ENCODE measurements around the gene RAB14. TPM values are rescaled to one million over a fixed set of nuclear protein-coding genes. Genes with fewer than 3 reads are reported as not detected.

The RAB14 gene
- polyA plus RNA-seq, 1 donor from 2014 or later = 35.7 TPM

DNA sequence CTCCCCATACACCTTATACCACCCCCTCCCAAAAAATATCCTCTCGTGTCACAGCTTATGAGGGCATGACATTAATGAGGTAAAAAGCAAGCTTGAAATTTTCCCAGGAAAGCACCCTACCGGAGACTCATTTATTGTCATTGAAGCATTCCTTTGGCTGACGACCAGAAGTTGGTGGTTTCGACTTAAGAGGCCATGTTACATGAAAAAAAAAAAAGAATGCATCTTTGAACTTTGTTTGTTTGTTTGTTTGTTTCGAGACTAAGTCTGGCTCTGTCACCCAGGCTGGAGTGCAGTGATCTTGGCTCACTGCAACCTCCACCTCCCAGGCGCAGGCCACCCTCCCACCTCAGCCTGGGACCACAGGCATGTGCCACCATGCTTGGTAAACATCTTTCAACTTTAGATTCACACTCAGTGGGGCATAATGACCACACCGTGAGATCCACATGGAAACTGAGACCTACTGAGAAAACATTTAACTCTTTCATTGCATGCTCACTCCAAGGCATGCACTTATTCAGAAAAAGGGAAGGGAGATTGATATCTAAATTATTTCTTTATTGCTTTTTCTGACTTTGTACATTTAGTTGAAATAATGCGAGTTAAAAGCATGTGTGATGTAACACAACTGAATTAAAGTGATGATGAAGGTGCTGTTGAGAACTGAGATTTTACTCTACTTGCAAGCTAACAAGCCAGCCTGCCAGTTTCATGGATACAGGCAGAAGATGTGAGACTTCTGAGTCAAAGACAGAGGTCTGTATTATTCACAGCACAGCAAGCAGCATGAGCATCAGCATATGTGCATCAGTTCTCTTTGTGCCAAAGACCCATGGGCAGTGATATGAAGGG is 5.1 kb upstream of the RAB14 start:
- Mint-ChIP-seq H3K4me3 (peak overlapping the region; percentile 60 to 90 (median 77)), H3K4me1 (peaks cover 24 to 36% (median 35%) of the 10 kb centered on the region in 3 donors), H3K9me3 (no peaks in the 10 kb centered on the region), H3K36me3 (no peaks in the 10 kb centered on the region), H3K27me3 (no peaks in the 10 kb centered on the region), H3K27ac (peak overlapping the region; percentile 43 to 94 (median 50))

DNA sequence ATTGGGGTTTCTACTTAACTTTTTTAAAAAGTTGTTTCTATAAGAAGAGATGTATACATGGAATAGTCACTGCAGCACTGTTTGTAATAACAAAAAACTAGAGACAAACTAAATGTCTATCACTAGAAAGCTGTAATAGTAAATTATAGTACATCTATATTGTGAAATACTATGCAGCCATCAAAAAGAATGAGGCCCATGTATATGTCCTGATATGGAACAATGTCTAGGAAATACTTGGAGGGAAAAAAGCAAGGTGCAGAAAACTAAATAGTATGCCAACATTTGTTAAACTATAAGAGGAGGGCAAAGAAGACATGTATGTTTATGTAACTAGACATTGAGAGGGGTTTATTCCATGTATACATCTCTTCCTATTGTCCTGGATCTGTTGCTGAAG is 2.9 kb upstream of the RAB14 start:
- Mint-ChIP-seq H3K27ac (peak overlapping the region in 1 of 3 donors; percentile 72), H3K4me1 (peaks cover 29 to 44% (median 37%) of the 10 kb centered on the region in 3 donors), H3K9me3 (no peaks in the 10 kb centered on the region), H3K27me3 (no peaks in the 10 kb centered on the region), H3K36me3 (no peaks in the 10 kb centered on the region), H3K4me3 (peak overlapping the region in 2 of 4 donors; percentile 27 to 65)

DNA sequence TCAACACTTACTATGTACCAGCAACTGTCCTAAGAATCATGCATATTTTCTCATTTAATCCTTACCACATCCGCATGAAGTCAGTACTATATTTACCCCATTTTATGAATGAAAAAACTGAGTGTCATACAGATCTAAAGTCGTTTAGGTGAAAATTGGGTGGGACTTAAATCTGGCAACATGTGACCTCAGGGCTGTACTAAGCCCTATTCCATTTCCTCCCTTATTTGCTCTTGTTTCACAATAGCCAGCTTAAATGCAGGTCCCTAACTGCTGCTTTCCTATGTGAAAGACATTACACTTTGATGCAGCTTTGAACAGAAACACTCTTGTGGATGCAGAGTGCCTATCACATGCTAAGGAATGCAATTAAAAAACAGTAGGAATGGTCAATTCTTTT is 2.5 kb upstream of the RAB14 start:
- Mint-ChIP-seq H3K27me3 (no peaks in the 10 kb centered on the region), H3K4me1 (peaks cover 34 to 49% (median 40%) of the 10 kb centered on the region in 3 donors), H3K4me3 (peak overlapping the region in 1 of 4 donors; percentile 65), H3K36me3 (no peaks in the 10 kb centered on the region), H3K9me3 (no peaks in the 10 kb centered on the region), H3K27ac (peak overlapping the region in 1 of 3 donors; percentile 72)

DNA sequence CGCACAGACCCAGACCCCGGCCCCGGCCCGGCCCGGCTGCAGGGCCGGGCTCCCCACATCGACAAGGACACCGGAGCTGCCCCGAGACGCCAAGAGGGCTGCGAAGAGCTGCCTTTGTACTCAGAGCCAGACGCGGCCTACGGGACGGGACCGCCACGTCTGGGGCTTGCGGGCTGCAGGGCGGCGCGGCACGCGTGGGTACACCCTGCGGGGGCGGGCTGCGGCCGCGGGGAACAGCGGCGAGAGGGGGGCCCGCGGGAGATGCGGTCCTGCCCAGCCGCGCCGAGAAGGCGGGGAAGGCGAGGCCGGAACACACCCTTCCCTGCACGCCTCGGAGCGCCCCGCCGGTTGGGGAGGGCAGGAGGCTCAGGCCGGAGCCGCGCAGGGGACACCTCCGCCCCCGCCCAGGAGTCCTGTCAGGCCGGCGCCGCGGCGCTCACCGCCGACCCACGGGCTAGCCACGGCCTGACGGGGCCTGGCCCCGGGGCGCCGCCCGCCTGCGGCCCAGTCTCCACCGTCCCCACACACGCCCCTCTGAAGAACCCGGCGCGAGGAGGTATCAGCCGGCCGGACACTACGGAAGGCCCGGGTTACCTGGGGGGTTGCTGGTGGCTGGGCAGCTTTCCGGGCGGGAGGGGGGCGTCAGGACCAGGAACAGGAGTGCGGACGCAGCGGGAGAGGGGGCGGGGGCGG is 478 bp downstream of the RAB14 start:
- Mint-ChIP-seq H3K27me3 (no peaks in the 10 kb centered on the region), H3K9me3 (no peaks in the 10 kb centered on the region), H3K4me1 (peaks cover 36 to 46% (median 45%) of the 10 kb centered on the region in 3 donors), H3K27ac (peak overlapping the region; percentile 89 to 99 (median 96)), H3K36me3 (no peaks in the 10 kb centered on the region), H3K4me3 (peak overlapping the region; percentile 92 to 99 (median 98))

DNA sequence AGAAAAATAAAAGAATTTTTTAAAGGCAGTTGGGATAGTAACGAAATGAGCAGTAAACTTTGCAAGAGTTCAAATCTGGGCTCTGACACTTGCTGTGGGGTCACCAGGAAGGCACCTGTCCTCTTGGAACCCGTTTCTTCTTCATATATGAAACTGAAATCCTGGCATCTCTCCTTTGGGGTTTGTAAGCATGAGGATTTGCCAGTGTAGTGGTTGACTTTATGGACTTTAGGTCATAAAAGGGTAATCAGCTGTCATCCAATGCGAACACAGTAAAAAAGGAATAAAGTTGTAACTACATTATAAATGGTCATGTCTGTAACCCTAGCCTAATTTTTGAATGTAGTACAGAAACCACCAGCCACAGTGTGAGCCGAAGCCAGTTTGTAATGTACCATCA is 1.3 kb downstream of the RAB14 start:
- no peaks in the 10 kb centered on the region for H3K36me3 Mint-ChIP-seq
- peak overlapping the region; percentile 92 to 97 (median 94) for H3K4me3 Mint-ChIP-seq
- peak overlapping the region; percentile 82 to 89 (median 87) for H3K27ac Mint-ChIP-seq
- H3K4me1 Mint-ChIP-seq = peaks cover 43 to 53% (median 52%) of the 10 kb centered on the region in 3 donors
- H3K27me3 Mint-ChIP-seq = no peaks in the 10 kb centered on the region
- no peaks in the 10 kb centered on the region for H3K9me3 Mint-ChIP-seq

DNA sequence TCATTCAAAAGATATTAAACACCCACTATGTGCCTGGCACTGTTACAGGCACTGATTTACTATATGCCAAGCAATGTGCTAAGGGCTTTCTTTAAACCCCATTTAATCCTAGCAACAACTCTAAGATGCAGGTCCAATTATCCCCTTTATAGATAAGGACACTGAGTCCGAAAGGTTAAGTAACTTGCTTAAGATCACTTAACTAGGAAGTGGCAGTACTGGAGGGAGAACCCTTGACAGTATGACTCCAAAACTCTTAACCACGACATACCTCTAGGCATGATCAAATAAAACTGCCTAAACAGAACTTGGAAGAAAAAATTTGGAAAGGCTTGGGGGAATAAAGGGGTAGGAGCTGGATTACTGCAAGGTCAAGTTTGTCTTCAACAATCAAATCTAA is 1.7 kb downstream of the RAB14 start:
- Mint-ChIP-seq H3K27me3 (no peaks in the 10 kb centered on the region), H3K4me1 (peaks cover 45 to 58% (median 56%) of the 10 kb centered on the region in 3 donors), H3K36me3 (no peaks in the 10 kb centered on the region), H3K4me3 (peak overlapping the region; percentile 92 to 97 (median 94)), H3K27ac (peak overlapping the region; percentile 26 to 89 (median 87)), H3K9me3 (no peaks in the 10 kb centered on the region)

DNA sequence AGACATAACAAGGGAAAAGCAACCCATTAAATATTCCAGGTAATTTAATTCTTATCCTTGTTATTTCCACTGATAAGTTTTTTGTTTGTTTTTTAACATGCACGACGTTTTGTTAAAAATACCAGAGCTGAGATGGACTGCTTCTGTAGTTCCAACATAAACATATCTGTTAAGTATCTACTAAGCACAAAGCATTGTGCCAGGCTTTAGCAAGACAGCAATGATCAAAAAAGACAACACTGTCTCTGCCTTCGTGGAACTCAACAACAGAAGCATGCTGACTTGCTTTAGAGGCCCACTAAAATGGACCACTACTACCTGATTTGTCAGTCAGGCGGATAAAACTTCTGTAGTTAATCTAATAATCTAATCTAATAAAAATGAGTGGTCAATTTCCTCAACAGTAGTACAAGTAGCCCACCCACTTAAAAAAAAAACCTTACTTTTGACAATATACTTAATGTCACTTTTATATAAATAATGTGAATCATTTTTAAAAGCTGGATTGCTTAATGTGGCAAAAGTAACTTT is 3.1 kb downstream of the RAB14 start:
- H3K4me3 Mint-ChIP-seq = peak overlapping the region; percentile 52 to 97 (median 92)
- H3K36me3 Mint-ChIP-seq = peaks cover 2% of the 10 kb centered on the region
- H3K9me3 Mint-ChIP-seq = no peaks in the 10 kb centered on the region
- H3K27ac Mint-ChIP-seq = peak overlapping the region in 2 of 3 donors; percentile 19 to 67
- H3K27me3 Mint-ChIP-seq = no peaks in the 10 kb centered on the region
- H3K4me1 Mint-ChIP-seq = peaks cover 56 to 67% (median 65%) of the 10 kb centered on the region in 3 donors

DNA sequence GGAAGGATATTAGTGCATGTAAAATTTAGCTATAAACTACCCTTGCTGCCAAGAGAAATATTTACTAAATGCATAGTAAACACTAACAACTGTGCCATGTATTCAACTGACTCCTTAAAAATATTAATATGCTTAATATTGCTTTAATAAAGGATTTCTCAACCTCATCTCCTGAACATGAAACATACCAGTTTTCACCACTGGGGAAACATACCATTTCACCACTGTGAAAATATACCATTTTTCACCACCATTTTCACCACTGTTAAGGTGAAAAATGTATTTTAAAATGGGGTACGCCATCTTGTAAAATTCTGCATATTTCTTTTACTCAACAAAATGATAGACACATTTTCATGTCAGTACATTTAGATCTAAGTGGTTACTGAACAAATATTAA is 4.5 kb downstream of the RAB14 start:
- no peak overlapping the region for H3K27ac Mint-ChIP-seq
- no peaks in the 10 kb centered on the region for H3K27me3 Mint-ChIP-seq
- peak overlapping the region in 3 of 4 donors; percentile 12 to 85 (median 56) for H3K4me3 Mint-ChIP-seq
- peaks cover 62 to 79% (median 69%) of the 10 kb centered on the region in 3 donors for H3K4me1 Mint-ChIP-seq
- no peaks in the 10 kb centered on the region for H3K9me3 Mint-ChIP-seq
- H3K36me3 Mint-ChIP-seq = peaks cover 2% of the 10 kb centered on the region

DNA sequence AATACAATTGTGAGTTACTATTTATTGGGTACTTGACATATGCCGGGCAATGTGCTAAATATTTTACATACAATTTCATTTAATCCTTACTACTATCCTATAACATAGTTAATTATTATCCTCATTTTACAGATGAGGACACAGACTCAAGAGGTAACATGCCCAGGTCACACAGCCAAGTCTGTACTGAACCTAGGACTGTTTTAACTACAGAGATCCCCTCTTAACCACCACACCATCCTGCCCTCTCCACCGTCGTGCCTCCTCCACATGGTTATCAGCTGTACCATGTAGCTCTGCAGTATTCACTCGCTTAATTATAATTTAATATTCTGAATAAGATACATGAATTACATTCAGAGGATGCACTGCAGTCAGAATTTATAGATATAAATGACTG is 5.3 kb downstream of the RAB14 start:
- H3K36me3 Mint-ChIP-seq = peaks cover 2% of the 10 kb centered on the region
- peak overlapping the region in 1 of 3 donors; percentile 76 for H3K27ac Mint-ChIP-seq

DNA sequence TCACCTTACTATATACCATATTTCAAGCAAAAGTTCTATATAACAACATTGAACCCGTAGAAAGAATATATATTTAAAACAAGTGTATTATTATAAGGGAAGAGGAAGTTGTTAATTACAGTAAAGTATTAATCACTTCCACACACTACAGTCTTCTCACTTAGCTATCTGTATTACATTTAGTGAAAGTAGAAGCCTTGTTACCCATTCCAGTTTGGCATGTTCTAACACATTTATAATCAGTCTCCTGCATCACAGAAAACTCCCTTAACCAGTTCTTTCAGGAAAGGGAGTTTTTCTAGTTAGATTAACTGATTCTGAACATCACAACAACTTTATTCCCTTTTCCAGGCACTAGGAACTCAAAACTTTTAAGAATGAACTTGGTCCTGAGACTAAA is 6.9 kb downstream of the RAB14 start:
- H3K4me3 Mint-ChIP-seq = peak overlapping the region in 2 of 4 donors; percentile 1 to 38

More for the DNA sequence above, 5.3 kb downstream of the RAB14 start:
- Mint-ChIP-seq H3K27me3 (no peaks in the 10 kb centered on the region), H3K9me3 (no peaks in the 10 kb centered on the region), H3K4me1 (peaks cover 63 to 82% (median 73%) of the 10 kb centered on the region in 3 donors), H3K4me3 (peak overlapping the region in 2 of 4 donors; percentile 65 to 76)

DNA sequence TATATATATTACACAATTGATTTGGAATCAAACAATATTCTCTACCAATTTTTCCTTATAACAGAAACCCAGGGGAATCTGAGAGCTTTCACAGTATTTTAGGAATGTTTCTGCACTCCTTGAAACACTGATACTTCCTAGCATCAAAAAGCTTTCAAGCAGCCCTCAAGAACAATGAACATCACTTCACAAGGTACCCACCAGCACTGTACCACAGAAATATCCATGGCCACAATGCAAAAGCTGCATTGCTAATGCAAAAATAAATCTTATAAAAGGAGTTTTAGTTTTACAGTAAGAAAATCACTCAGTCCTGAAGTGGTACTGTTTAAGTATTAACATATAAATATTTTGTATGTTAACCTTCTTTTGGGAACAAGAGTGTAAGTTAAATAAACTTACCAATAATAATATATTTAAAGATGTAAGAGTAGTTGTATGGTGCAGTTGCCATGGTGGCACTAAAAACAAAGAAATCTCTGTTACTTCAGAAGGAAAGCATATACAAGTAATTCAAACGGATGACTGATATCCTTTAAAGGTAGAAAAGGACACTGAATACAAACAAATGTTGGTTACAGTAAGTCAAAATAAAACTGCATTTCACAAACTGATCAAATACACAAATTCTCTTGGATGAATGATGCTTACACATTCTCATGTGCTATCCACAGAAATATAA is 8.6 kb downstream of the RAB14 start:
- peaks cover 60 to 82% (median 71%) of the 10 kb centered on the region in 3 donors for H3K4me1 Mint-ChIP-seq
- no peak overlapping the region for H3K4me3 Mint-ChIP-seq

More for the DNA sequence above, 6.9 kb downstream of the RAB14 start:
- Mint-ChIP-seq H3K27ac (peak overlapping the region in 1 of 3 donors; percentile 53), H3K36me3 (peaks cover 2% of the 10 kb centered on the region), H3K9me3 (no peaks in the 10 kb centered on the region), H3K4me1 (peaks cover 70 to 89% (median 77%) of the 10 kb centered on the region in 3 donors), H3K27me3 (no peaks in the 10 kb centered on the region)

DNA sequence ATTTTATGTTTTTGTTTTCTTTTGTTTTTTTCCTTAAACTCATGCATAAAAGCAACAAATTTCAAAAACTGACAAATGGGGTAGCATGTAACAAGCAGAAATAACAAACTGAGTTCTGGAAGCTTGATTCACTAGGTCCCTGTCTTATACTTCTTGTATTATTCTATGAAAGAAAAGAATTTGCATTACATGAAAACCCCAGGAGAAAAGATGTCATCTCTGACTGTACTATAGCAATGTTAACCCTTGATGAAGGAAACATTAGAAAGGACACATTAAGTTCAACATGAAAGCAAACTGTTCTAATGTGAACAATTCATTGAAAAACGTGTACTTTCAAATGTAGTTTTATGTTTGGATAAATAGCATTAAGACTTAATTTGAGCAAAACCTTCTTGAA is 9.2 kb downstream of the RAB14 start:
- Mint-ChIP-seq H3K4me1 (peaks cover 61 to 82% (median 67%) of the 10 kb centered on the region in 3 donors), H3K9me3 (no peaks in the 10 kb centered on the region), H3K27ac (peak overlapping the region in 2 of 3 donors; percentile 6 to 17), H3K4me3 (peak overlapping the region in 2 of 4 donors; percentile 58 to 63), H3K27me3 (no peaks in the 10 kb centered on the region), H3K36me3 (peaks cover 2% of the 10 kb centered on the region)

More for the DNA sequence above, 8.6 kb downstream of the RAB14 start:
- Mint-ChIP-seq H3K27me3 (no peaks in the 10 kb centered on the region), H3K27ac (peak overlapping the region in 2 of 3 donors; percentile 6 to 17), H3K9me3 (no peaks in the 10 kb centered on the region), H3K36me3 (peaks cover 2% of the 10 kb centered on the region)

DNA sequence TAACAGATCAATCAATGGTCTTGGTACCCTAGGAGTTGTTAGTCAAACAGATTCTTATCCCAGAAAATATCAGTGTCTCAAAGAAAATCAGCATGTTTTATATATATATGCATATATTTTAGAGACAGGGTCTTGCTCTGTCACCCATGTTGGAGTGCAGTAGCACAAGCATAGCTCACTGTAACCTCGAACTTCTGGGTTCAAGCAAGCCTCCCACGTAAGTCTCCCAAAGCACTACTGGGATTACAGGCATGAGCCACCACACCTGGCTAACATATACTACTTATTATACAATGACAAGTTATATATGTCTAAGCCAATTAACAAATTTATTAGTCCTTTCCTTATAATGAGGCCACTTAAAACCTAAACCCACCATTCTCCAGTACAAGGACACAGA is 10.4 kb downstream of the RAB14 start:
- peak overlapping the region in 3 of 4 donors; percentile 6 to 75 (median 43) for H3K4me3 Mint-ChIP-seq
- peaks cover 2% of the 10 kb centered on the region for H3K36me3 Mint-ChIP-seq
- H3K9me3 Mint-ChIP-seq = no peaks in the 10 kb centered on the region

DNA sequence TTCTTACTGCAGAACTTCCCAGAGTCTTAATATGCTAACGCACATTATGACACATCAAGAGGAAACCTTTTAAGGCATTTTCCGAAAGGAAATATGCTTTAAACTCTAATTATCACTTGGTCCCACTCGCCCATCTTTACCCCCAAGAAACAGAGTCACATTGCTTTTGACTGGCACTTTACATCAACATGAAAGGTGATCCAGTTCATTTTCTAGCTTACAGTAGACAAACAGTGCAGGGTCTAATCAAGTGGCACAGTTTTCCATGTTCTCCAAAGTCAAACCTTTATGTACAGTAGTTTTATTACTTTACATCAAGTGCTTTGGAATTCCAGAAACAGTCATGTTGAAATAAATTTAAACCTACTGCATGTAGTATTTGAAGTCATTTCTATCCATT is 12.0 kb downstream of the RAB14 start:
- no peaks in the 10 kb centered on the region for H3K27me3 Mint-ChIP-seq
- H3K4me3 Mint-ChIP-seq = no peak overlapping the region
- H3K27ac Mint-ChIP-seq = peak overlapping the region in 1 of 3 donors; percentile 5
- peaks cover 5% of the 10 kb centered on the region for H3K36me3 Mint-ChIP-seq
- H3K4me1 Mint-ChIP-seq = peaks cover 52 to 77% (median 61%) of the 10 kb centered on the region in 3 donors
- H3K9me3 Mint-ChIP-seq = no peaks in the 10 kb centered on the region

More for the DNA sequence above, 10.4 kb downstream of the RAB14 start:
- Mint-ChIP-seq H3K27ac (peak overlapping the region in 2 of 3 donors; percentile 14 to 54), H3K4me1 (peaks cover 54 to 77% (median 59%) of the 10 kb centered on the region in 3 donors), H3K27me3 (no peaks in the 10 kb centered on the region)

Measured in IgD-negative memory B cell (primary cell).